ENCODE data around the gene SLC35G6. TPM values are rescaled to one million over a fixed set of nuclear protein-coding genes. Genes with fewer than 3 reads are reported as not detected.
"Not testable (repeated sequence)": the region's sequence is repeated elsewhere in the genome, so short reads cannot be mapped to it uniquely, and the experiment has no call there.

SLC35G6 gene
- total RNA-seq, 1 donor from 2014 or later = not detected

DNA sequence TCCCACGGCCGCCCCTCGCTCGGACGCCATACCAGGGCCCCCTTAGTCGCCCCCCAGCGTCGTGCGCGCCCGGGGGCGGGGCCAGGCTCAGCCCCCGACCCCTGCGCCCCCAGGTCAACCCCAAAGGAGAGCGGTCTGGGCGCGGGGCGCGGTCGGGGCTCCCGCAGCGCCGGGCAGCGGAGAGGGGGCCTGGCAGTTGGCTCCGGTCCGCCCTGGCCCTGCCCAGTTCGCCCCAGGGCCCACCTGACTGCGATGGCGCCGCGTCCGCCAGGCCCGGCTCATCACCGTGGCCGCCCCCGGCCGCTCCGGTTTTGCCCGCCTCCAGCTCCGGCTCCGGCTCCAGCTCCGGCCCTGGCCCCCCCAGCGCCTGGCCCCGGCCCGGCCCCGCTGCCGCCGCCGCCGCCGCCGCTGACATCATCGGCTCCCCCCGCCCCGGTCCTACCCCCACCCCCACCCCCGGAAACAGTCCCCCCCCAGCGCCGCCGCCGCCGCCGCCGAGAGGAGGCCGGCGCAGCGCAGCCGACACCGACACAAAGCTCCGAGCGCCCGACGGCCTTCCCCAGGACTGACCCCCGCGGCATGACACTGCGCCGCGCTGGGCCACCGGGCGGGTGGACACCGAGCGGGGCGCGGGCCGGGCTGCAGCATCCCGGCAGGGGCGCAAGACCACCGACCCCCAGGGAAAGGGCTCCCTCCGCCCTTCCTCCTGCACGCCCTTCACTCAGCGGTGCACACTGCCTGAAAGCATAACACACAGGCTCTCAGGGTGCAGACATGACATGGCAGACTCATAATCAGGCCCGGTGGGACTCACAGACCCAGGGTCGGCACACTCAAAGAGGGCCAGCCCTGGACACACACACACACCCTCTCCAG, 1.8 kb upstream of the SLC35G6 start, which contains the start of gene ZBTB4:
Gene ZBTB4 (minus strand): TSS at position 419 of the 876 bp plus-strand sequence. CDS start 12,830 bp downstream, outside the sequence.
- no peak for DNase-seq

DNA sequence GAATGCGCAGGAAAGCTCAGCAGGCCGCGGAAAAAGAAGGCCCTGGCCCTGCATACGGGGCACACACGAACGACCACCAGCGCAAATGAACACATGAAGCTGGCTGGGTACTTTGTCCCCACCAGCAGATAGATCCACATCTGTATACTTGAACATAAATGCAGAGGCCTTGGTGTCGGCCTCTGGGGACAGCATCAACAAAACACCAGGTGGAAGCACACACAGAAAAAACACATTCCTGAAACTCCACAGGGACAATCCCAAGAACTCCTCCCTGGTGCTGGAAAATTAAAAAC, 1.2 kb upstream of the SLC35G6 start:
- DNase-seq = peak; percentile 31

DNA sequence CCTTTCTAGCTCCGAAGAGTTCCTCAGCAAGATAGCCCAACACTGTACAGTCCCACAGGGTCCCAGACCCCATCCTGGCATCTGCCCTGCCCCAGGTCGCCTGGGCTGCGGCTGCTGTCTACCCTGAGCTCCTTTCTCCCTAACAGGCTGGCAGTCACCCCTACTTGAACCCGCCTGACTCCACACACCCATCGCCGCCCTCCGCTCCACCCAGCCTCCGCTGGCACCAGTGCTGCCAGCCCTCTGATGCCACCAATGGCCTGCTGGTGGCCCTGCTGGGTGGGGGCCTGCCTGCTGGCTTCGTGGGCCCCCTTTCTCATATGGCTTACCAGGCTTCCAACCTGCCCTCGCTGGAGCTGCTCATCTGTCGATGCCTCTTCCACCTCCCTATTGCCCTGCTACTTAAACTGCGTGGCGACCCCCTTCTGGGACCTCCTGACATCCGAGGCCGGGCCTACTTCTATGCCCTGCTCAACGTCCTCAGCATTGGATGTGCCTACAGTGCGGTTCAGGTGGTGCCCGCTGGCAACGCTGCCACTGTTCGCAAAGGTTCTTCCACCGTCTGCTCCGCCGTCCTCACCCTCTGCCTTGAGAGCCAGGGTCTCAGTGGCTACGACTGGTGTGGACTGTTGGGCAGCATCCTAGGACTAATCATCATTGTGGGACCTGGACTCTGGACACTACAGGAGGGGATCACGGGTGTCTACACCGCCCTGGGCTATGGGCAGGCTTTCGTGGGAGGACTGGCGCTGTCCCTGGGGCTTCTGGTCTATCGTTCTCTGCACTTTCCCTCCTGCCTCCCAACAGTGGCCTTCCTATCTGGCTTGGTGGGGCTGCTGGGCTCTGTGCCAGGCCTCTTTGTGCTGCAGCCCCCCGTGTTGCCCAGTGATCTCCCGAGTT, 846 bp downstream of the SLC35G6 start:
- not testable (repeated sequence) for DNase-seq

DNA sequence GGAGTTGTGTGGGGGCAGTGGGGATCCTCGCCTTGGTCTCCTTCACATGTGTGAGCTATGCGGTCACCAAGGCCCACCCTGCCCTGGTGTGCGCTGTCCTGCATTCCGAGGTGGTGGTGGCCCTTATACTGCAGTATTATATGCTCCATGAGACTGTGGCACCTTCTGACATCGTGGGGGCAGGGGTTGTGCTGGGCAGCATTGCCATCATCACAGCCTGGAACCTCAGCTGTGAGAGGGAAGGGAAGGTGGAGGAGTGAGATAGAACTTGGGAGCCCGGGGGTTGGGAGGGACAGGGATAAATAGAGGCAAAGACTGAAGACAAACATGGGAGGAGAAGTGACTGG, 1.5 kb downstream of the SLC35G6 start:
- not testable (repeated sequence) for DNase-seq

DNA sequence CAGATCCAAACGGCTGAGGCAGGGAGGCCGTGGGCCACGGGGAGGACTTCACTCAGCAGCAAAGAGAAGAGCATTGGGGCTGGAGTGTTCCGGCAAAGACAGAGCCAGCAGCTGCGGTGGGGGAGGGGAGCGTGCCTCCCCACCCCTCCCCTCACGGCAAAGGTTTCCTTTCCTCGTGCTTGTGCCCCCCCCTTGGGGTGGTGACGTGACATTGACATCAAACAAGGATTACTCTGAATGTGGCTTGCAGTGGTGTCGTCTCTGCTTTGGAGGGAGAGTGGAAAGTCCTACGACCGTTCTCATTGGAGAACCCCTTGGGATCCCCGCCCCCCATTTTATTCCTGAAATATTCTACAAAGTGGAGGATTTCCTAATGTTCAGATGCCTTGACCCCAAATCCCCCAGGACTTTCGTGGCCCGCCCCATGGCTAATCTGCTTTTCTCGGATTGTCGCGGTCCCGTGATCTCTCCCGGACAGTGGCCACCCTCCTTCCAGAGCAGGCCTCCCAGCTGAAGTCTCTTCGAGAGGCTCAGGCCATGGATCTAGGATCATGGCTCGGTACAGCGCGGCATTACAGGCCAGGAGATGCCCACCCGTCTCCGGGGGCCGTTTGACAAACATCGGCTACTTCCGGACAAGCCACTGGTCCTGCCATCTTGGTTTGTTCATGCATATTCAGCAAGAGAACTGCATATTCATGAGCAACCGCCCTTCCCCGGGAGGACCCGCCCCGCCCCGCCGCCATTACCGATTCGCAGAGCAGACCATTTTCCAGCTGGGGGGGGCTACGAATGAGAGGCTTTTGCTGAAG, 2.2 kb downstream of the SLC35G6 start:
- peak; percentile 97 for DNase-seq

DNA sequence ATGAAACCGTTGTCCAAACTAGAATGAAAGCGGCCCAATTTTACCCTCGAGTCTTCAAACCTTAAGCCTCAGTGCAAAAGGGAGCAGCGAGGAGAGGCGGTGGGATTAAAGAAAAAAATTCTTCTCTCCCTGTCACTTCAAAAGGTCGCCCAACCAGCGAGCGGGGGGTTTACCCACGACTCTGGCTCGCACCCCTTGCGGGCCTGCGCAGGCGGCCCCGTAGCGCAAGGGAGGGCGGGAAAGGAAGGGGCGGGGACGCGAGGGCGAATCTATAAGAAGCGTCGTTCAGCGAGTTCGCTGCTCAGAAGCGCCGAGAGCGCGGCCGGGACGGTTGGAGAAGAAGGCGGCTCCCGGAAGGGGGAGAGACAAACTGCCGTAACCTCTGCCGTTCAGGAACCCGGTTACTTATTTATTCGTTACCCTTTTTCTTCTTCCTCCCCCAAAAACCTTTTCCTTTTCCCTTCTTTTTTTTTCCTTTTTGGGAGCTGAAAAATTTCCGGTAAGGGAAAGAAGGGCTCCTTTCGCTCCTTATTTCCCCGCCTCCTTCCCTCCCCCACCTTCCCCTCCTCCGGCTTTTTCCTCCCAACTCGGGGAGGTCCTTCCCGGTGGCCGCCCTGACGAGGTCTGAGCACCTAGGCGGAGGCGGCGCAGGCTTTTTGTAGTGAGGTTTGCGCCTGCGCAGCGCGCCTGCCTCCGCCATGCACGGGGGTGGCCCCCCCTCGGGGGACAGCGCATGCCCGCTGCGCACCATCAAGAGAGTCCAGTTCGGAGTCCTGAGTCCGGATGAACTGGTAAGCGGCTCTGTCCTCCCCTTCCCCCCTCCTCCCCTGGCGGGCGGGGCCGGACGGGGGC, 3.0 kb downstream of the SLC35G6 start, which contains the start of gene POLR2A:
Gene POLR2A (plus strand): TSS at position 300 of the 852 bp plus-strand sequence.
- DNase-seq = peak; percentile 98

DNA sequence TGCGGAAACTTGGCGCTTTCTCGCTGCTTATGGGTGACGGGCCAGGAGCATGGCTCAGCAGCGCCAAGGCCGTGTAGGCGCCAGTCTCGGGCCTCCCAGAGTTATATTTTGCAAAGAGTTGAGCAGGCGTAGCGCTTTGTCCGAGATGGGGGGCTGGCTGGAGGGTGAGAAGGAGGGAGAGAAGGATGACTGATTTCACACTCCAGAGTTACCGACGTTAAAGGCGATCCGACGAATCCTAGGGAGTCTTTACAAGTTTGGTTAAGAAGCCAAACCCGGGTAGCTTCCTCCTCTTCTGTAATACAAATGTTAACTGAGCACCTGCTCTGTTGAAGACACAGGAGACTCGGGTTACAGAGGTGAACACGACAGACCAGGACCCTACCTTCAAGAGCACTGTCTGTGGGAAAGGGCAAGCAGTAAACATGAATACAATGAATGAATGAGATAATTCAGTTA, 3.7 kb downstream of the SLC35G6 start:
- DNase-seq = no peak

DNA sequence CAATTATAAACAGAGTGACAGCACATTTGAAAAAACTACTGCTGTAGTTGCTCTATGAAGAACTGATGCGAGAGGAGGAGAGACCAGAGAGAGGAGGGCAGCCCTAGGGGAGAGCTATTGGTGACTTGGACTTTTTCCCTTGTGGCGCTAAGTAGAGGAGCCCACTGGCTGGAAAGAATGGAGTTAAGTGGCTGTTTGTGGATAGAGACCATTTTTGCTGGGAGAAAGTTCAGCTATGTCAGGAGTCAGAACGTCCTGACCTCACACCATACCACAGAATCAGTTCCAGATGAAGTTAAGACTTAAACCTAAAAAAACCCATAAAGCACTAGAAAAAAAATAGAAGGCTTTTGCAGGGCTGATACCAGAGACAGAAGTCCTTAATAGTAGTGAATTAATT, 4.9 kb downstream of the SLC35G6 start:
- DNase-seq = peak; percentile 40

DNA sequence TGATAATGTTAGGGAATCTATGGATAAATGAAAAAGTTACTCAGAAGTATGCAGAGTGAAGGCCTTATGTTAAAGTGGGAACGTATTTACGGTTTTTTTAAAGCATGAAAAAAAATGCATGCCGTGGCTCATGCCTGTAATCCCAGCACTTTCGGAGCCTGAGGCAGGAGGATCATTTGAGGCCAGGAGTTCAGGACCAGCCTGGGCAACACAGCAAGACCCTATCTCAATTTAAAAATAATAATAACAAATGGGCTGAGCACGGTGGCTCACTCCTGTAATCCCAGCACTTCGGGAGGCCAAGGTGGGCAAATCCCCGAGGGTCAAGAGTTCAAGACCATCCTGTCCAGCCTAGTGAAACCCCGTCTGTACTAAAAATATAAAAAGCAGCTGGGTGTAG, 8.9 kb downstream of the SLC35G6 start:
- no peak for DNase-seq

DNA sequence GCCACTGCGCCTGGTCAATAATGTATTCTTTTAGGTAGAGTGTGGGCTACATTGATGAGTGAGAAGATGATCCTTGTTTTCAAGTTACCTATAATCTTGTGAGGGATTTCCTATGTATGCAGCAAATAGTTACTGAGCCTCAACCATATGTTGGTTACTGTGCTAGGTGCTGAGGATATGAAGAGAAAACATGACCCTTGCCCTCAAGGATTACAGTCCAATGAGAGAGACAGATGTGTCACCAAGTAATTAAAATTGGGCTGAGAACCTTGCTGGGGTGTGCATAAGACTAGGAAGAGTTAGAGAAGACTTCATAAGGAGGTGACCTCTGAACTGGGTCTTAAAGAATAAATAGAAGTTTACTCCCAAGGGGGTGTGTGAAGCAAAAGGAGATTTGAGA, 10.3 kb downstream of the SLC35G6 start:
- no peak for DNase-seq

DNA sequence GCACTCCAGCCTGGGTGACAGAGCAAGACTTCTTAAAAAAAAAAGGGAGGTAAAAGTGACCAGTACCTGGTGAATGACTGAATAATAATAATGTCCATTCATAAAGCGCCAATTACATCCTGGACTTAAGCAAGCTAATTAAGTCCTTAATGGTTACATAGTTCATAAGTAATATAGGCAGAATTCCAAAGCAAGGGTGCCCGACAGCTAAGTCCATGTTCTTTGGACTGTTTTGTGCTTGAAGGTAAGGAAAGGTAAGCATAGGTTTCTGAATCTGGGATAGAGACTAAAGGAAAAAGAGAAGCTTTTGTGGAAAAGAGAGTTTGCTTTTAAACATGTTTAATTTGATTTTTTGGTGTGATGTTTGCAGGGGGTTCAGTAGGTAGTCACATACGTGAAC, 12.7 kb downstream of the SLC35G6 start:
- DNase-seq = no peak

DNA sequence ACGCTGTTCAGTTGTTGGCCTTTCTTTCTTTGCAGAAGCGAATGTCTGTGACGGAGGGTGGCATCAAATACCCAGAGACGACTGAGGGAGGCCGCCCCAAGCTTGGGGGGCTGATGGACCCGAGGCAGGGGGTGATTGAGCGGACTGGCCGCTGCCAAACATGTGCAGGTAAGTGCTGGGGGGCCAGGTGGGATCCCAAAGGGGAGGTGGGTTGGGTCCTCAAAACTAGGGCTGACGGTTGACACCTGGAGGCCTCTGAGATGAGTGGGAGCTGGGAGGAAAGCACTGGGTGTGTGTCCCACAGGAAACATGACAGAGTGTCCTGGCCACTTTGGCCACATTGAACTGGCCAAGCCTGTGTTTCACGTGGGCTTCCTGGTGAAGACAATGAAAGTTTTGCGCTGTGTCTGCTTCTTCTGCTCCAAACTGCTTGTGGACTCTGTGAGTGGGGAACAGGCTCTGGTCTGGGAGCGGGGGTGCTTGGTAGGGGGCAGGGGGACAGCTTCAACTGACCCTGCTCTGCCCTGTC, 14.7 kb downstream of the SLC35G6 start:
- no peak for DNase-seq

DNA sequence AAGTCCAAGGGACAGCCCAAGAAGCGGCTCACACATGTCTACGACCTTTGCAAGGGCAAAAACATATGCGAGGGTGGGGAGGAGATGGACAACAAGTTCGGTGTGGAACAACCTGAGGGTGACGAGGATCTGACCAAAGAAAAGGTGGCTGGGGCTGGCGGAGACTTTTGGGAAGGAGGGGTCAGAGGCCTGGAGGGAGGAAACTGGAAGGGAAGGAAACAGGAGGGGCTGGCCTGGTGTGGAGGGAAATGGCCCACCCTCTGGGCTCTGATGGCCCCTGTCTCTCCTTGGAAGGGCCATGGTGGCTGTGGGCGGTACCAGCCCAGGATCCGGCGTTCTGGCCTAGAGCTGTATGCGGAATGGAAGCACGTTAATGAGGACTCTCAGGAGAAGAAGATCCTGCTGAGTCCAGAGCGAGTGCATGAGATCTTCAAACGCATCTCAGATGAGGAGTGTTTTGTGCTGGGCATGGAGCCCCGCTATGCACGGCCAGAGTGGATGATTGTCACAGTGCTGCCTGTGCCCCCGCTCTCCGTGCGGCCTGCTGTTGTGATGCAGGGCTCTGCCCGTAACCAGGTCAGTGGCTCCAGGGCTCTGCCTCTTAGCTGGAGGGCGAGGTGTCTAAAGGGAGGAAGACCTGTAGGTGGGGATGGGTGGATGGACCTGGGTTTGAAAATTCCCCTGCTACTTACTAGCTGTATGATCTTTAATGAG, 15.4 kb downstream of the SLC35G6 start:
- DNase-seq = no peak

DNA sequence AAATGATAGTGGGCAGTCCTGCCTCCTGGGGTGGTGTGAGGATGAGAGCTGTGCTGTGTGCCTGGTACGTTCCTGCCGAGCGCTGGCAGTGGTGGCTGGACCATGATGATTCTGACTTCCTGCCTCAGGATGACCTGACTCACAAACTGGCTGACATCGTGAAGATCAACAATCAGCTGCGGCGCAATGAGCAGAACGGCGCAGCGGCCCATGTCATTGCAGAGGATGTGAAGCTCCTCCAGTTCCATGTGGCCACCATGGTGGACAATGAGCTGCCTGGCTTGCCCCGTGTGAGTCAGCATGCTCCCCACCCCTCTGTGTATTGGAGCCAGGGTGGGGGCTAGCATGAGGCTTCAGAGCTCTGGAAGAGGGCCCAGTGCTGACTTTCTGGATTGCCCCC, 16.0 kb downstream of the SLC35G6 start:
- no peak for DNase-seq

DNA sequence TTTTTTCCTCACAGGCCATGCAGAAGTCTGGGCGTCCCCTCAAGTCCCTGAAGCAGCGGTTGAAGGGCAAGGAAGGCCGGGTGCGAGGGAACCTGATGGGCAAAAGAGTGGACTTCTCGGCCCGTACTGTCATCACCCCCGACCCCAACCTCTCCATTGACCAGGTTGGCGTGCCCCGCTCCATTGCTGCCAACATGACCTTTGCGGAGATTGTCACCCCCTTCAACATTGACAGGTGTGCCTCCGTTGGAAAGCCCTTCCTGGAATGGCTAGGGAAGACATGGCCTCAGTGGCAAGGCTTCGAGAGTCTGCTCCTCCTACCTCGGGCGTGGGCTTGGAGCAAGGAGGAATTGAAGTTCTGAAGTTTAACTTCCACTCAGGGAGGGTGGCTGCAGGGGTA, 16.4 kb downstream of the SLC35G6 start:
- DNase-seq = no peak

DNA sequence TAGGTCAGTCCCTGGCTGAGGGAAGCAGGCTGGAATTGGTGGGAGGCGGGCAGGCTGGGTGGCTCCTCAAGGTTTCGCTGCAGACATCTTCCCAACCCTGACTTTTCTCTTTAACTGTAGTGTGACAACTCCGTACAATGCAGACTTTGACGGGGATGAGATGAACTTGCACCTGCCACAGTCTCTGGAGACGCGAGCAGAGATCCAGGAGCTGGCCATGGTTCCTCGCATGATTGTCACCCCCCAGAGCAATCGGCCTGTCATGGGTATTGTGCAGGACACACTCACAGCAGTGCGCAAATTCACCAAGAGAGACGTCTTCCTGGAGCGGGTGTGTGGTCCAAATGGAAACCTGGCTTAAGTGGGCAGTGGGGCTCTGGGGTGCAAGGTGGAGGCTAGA, 17.9 kb downstream of the SLC35G6 start:
- DNase-seq = no peak

DNA sequence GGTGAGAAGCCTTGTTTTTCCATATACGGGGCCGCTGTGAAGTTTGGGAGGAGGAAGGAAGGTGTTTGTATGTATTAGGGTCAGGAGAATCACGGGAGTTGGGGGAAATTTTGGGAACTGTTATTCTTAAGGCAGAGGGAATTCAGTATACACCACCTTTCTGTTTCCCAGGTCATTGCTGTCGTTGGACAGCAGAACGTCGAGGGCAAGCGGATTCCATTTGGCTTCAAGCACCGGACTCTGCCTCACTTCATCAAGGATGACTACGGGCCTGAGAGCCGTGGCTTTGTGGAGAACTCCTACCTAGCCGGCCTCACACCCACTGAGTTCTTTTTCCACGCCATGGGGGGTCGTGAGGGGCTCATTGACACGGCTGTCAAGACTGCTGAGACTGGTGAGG, 20.5 kb downstream of the SLC35G6 start:
- DNase-seq = no peak

DNA sequence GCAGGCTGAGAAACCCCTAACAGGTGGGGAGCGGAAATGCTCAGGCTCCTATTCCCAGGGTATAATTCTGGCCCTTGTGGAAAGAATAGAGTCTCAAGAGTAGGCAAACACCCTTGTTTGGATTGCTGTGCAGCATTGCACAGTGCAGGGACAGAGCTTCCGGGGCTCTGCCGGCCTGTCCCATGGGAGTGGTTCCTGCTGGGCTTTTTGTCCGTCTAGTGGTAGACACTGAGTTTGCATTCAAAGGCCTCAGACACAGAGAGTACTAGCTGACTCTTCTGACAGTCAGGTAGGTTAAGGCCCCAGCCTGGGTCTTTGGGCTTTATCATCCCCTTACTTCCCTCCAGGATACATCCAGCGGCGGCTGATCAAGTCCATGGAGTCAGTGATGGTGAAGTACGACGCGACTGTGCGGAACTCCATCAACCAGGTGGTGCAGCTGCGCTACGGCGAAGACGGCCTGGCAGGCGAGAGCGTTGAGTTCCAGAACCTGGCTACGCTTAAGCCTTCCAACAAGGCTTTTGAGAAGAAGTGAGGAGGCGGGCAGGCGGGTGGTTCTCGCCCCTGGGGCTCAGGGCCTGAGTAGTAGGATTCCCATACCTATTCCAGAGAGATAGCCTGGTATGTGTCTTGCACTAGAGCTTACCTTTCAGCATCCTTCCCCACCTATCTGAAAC, 21.1 kb downstream of the SLC35G6 start:
- no peak for DNase-seq

DNA sequence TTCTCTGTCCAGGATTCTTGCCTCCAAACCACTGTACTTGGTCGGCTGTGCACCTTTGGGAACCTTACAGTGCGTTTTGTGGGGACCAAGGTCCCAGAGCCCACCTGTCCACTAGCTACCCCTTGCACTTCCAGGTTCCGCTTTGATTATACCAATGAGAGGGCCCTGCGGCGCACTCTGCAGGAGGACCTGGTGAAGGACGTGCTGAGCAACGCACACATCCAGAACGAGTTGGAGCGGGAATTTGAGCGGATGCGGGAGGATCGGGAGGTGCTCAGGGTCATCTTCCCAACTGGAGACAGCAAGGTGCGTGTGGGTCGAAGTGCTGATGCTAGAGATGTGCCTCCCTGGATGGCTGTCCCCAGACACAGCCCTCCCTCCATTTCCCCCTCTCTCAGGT, 21.7 kb downstream of the SLC35G6 start:
- DNase-seq = no peak

DNA sequence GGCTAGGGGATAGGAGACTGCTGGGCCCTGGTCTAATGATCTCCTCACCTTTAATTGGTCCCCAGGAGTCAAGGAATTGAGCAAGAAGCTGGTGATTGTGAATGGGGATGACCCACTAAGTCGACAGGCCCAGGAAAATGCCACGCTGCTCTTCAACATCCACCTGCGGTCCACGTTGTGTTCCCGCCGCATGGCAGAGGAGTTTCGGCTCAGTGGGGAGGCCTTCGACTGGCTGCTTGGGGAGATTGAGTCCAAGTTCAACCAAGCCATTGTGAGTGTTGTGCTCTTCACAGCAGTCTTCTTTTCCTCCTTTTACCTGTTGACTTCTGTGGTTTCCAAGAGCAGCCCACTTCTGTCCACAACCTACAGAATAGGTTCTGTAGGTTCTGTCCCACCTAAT, 22.3 kb downstream of the SLC35G6 start:
- no peak for DNase-seq

Data from skin of body (tissue), 2 donors.